Fibroblast of peridontal ligament (primary cell): ENCODE results near the gene FECH.
"Not testable (repeated sequence)": the region's sequence is repeated elsewhere in the genome, so short reads cannot be mapped to it uniquely, and the experiment has no call there.

Source experiments
- DNase-seq: peaks from one replicate; pipeline ENCODE4 v3.0.0-alpha.2; 2010; ENCODE audit errors: extremely low read depth

The FECH gene

GRCh38 chr18:57533006-57533867 is 53.3 kb downstream of the FECH start:
- peak; percentile 16 for DNase-seq

GRCh38 chr18:57529151-57529550 is 57.4 kb downstream of the FECH start:
- DNase-seq, result no peak

- DNase-seq, result no peak
Observed at GRCh38 chr18:57527556-57528229, 58.8 kb downstream of the FECH start.

- DNase-seq, result no peak
Observed at GRCh38 chr18:57523171-57523956, 63.1 kb downstream of the FECH start.

- DNase-seq, result not testable (repeated sequence)
Observed at GRCh38 chr18:57522348-57522747, 64.2 kb downstream of the FECH start.

- DNase-seq, result no peak
Observed at GRCh38 chr18:57519668-57520424, 66.7 kb downstream of the FECH start.

- DNase-seq, result no peak
Observed at GRCh38 chr18:57518533-57518932, 68.0 kb downstream of the FECH start.

GRCh38 chr18:57516056-57516455 is 70.4 kb downstream of the FECH start:
- DNase-seq, result no peak

- DNase-seq, result peak; percentile 6
Observed at GRCh38 chr18:57505231-57505630, 81.3 kb downstream of the FECH start.

- DNase-seq, result no peak
Observed at GRCh38 chr18:57502624-57503023, 83.9 kb downstream of the FECH start.

- DNase-seq, result no peak
Observed at GRCh38 chr18:57498682-57499256, 87.7 kb downstream of the FECH start.
